SU-DHL-6 (cell line): Measurements from ENCODE around the gene PDP2.

ENCODE experiments used
- H2AFZ ChIP-seq: fragments of 200-600 bp; sonication (generic); 2 replicates; pipeline ENCODE4 v1.6.1; 2014; ENCODE audit warnings: low read depth, mild to moderate bottlenecking, moderate library complexity, mixed read lengths, antibody characterized with exemption, low read length; ENCODE audit not compliant: severe bottlenecking
- H3F3A ChIP-seq: fragments of 200-600 bp; shearing (Covaris generic); 2 replicates; pipeline ENCODE4 v1.6.0; 2016; ENCODE audit warnings: antibody characterized with exemption, mild to moderate bottlenecking; ENCODE audit not compliant: insufficient read depth
- H3K27ac ChIP-seq: fragments of 200-600 bp; sonication (generic); 2 replicates; pipeline ENCODE4 v1.5.1; 2016; ENCODE audit warnings: low read depth, mild to moderate bottlenecking, low read length, moderate library complexity, mixed read lengths
- H3K27me3 ChIP-seq: fragments of 200-600 bp; sonication (generic), shearing (Covaris generic); 2 replicates; pipeline ENCODE4 v1.6.0; 2014; ENCODE audit warnings: mild to moderate bottlenecking, low read length
- H3K36me3 ChIP-seq: fragments of 200-600 bp; sonication (generic); 2 replicates; pipeline ENCODE4 v1.6.1; 2014; ENCODE audit warnings: mild to moderate bottlenecking, low read length, mixed read lengths
- H3K4me2 ChIP-seq: fragments of 300-600, 200-600 bp; shearing (Covaris generic), sonication (generic); 2 replicates; pipeline ENCODE4 v1.6.0; 2014; ENCODE audit warnings: low read length, low read depth, mild to moderate bottlenecking; ENCODE audit not compliant: poor library complexity, severe bottlenecking
- H3K4me3 ChIP-seq: fragments of 200-600 bp; sonication (generic); 2 replicates; pipeline ENCODE4 v1.5.1; 2014; ENCODE audit warnings: antibody characterized with exemption, low read length, mild to moderate bottlenecking, mixed read lengths; ENCODE audit not compliant: insufficient read depth, poor library complexity, severe bottlenecking
- H3K79me2 ChIP-seq: fragments of 200-600 bp; sonication (generic); 2 replicates; pipeline ENCODE4 v1.6.1; 2014; ENCODE audit warnings: mild to moderate bottlenecking, low read length, moderate library complexity; ENCODE audit not compliant: insufficient read depth
- H3K9ac ChIP-seq: fragments of 200-600 bp; sonication (generic); 2 replicates; pipeline ENCODE4 v1.7.0; 2014; ENCODE audit warnings: mild to moderate bottlenecking, low read length
- H3K9me2 ChIP-seq: fragments of 200-600 bp; sonication (generic); replicated peaks from 2 replicates; pipeline ENCODE4 v1.6.1; 2014; ENCODE audit warnings: low read length; ENCODE audit not compliant: insufficient read depth
- H3K9me3 ChIP-seq: fragments of 200-600 bp; sonication (generic); 2 replicates; pipeline ENCODE4 v1.6.1; 2014; ENCODE audit warnings: low read length, mixed read lengths; ENCODE audit not compliant: insufficient read depth
- H4K20me1 ChIP-seq: fragments of 200-600 bp; sonication (generic); 2 replicates; pipeline ENCODE4 v1.6.1; 2014; ENCODE audit warnings: low read depth, mild to moderate bottlenecking, antibody characterized with exemption, low read length, moderate library complexity, mixed read lengths
- CTCF ChIP-seq: fragments of 200-600 bp; sonication (generic); IDR thresholded peaks from one replicate; pipeline ENCODE4 v1.5.1; 2017; ENCODE audit warnings: antibody characterized with exemption, mild to moderate bottlenecking, low read length, moderate library complexity; ENCODE audit not compliant: insufficient read depth, poor library complexity, severe bottlenecking
- EZH2phosphoT487 ChIP-seq: fragments of 200-600 bp; sonication (generic), shearing (Covaris generic); conservative IDR thresholded peaks from 2 replicates; pipeline ENCODE4 v1.6.1; 2018; ENCODE audit warnings: mild to moderate bottlenecking, antibody characterized with exemption, low read length, moderate library complexity, mixed read lengths

Gene PDP2

GRCh38 chr16:66915041-66915440 is 34.7 kb downstream of the PDP2 start:
- H3K27ac ChIP-seq: no peak overlapping the region
- 0 out of 2 replicates have a peak, but pooled peaks cover 2% of the 10 kb centered on the region for H3K27me3 ChIP-seq
- no peak overlapping the region for H2AFZ ChIP-seq
- no peak overlapping the region for H3K4me2 ChIP-seq
- no peaks in the 10 kb centered on the region for H3K9me2 ChIP-seq
- H3K9me3 ChIP-seq: no peaks in the 10 kb centered on the region
- H3K9ac ChIP-seq: no peak overlapping the region
- no peaks in the 10 kb centered on the region for H4K20me1 ChIP-seq
- H3K36me3 ChIP-seq: no peaks in the 10 kb centered on the region
- TF ChIP-seq CTCF: no peak
- TF ChIP-seq EZH2phosphoT487: no peak
- H3K79me2 ChIP-seq: no peaks in the 10 kb centered on the region
- H3K4me3 ChIP-seq: no peak overlapping the region
- H3F3A ChIP-seq: no peaks in the 10 kb centered on the region

GRCh38 chr16:66916518-66916917 is 36.2 kb downstream of the PDP2 start:
- Histone ChIP-seq H3K4me3 (no peak overlapping the region), H3K36me3 (no peaks in the 10 kb centered on the region), H3K9me2 (no peaks in the 10 kb centered on the region), H3K9ac (no peak overlapping the region), H3K27me3 (0 out of 2 replicates have a peak, but pooled peaks cover 2% of the 10 kb centered on the region), H4K20me1 (no peaks in the 10 kb centered on the region), H3F3A (no peaks in the 10 kb centered on the region), H3K27ac (no peak overlapping the region), H3K4me2 (no peak overlapping the region), H3K9me3 (no peaks in the 10 kb centered on the region), H2AFZ (no peak overlapping the region), H3K79me2 (no peaks in the 10 kb centered on the region)
- TF ChIP-seq EZH2phosphoT487 (no peak), CTCF (no peak)

- H3K4me2 ChIP-seq: no peak overlapping the region
- H2AFZ ChIP-seq: no peak overlapping the region
- no peaks in the 10 kb centered on the region for H4K20me1 ChIP-seq
- no peaks in the 10 kb centered on the region for H3K9me2 ChIP-seq
- H3K36me3 ChIP-seq: no peaks in the 10 kb centered on the region
- no peaks in the 10 kb centered on the region for H3K9me3 ChIP-seq
- 0 out of 2 replicates have a peak, but pooled peaks cover 2% of the 10 kb centered on the region for H3K27me3 ChIP-seq
- no peaks in the 10 kb centered on the region for H3F3A ChIP-seq
- no peak overlapping the region for H3K9ac ChIP-seq
- H3K27ac ChIP-seq: no peak overlapping the region
- H3K79me2 ChIP-seq: no peaks in the 10 kb centered on the region
- no peak overlapping the region for H3K4me3 ChIP-seq
- TF ChIP-seq CTCF (no peak), EZH2phosphoT487 (no peak)
These were observed 37.4 kb downstream of the PDP2 start for GRCh38 chr16:66917741-66918140.
